ENCODE data around the gene SLBP. TPM values are rescaled to one million over a fixed set of nuclear protein-coding genes. Genes with fewer than 3 reads are reported as not detected.

The SLBP gene
- total and polyA plus RNA-seq, 2 donors (not counting 3 experiments of a cell fraction or from before 2014, with no cell fraction given): 48.3 to 63.1 TPM

DNA sequence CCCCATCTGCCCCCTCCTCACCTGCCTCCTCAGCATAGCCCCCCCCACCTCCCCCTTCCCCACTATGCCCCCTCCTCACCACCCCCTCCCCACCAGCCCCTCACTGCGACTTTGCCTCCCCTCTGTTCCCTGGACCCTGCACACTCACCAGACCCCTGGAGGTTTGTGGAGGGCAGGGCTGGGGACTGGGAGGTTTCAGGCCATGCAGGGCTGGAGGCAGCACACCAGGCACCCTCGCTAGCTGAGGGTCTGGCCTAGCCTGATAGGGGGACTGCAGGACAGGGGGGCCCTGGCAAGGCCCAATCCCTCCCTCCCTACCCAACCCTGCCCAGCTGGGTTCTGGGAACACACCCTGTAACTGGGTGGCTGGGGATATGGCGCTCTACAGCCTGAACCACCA, 37.3 kb upstream of the SLBP start:
- H3K9me1 ChIP-seq (replicated peaks; ENCODE audit: control insufficient read depth, extremely low read depth, insufficient read depth, low read length): no peaks in the 10 kb centered on the region
- H2AFZ ChIP-seq (ENCODE audit: low read depth, low read length): no peak overlapping the region
- FAIRE-seq (no peak), DNase-seq (ENCODE audit: low read depth, low spot score) (no peak)
- no peak overlapping the region for H3K27ac ChIP-seq (ENCODE audit: insufficient read depth, low read depth, low read length)
- intact Hi-C loops (cut with micrococcal nuclease): loop anchor here (5.0 kb wide), 1 partner anchor 43 kb away; the partner anchor contains the start of gene FGFR3
- no peak overlapping the region for H3K4me3 ChIP-seq (replicated peaks in 1 of 3; ENCODE audit: insufficient read depth in 1 of 3, low read depth in 1 of 3, low read length in 3 of 3)
- ChIA-PET CTCF (interaction anchor here (6.0 kb wide), 1 partner anchor 62 kb away, joined by 198 read pairs; no protein-coding TSS in a partner anchor), POLR2A (no interaction called here)
- H3K9me3 ChIP-seq (replicated peaks; ENCODE audit: control insufficient read depth, insufficient read depth, low read length): no peaks in the 10 kb centered on the region
- TF ChIP-seq FOS (IDR thresholded peaks at IDR 0.05; ENCODE audit: borderline replicate concordance, insufficient read depth, low read length) (no peak), CTCF (IDR thresholded peaks at IDR 0.05; ENCODE audit: extremely low read depth in 1 of 2, insufficient read depth in 1 of 2, low read depth in 1 of 2, low read length in 2 of 2) (no peak), MYC (IDR thresholded peaks at IDR 0.05; ENCODE audit: low read depth, low read length) (no peak), EZH2 (IDR thresholded peaks at IDR 0.05; ENCODE audit: borderline replicate concordance, low read depth, low read length, severe bottlenecking) (no peak), JUN (IDR thresholded peaks at IDR 0.05; ENCODE audit: borderline replicate concordance, insufficient read depth, insufficient read length, low read depth) (no peak), POLR2A (IDR thresholded peaks at IDR 0.05; ENCODE audit: low read depth, low read length) (no peak), GATA2 (IDR thresholded peaks at IDR 0.05; ENCODE audit: insufficient read depth, insufficient read length, low read depth, low read length) (no peak), POLR2AphosphoS5 (IDR thresholded peaks at IDR 0.05; ENCODE audit: insufficient read depth, low read depth, low read length) (no peak)
- TF ChIP-seq, protein P1, sequence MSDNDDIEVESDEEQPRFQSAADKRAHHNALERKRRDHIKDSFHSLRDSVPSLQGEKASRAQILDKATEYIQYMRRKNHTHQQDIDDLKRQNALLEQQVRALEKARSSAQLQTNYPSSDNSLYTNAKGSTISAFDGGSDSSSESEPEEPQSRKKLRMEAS (IDR thresholded peaks at IDR 0.05; ENCODE audit: insufficient read depth, insufficient read length): no peak
- H3K36me3 ChIP-seq (ENCODE audit: control insufficient read depth in 2 of 2, extremely low read depth in 1 of 2, insufficient read depth in 2 of 2, low read length in 2 of 2): peaks cover 0 to under 1% of the 10 kb centered on the region in 2 experiments
- H3K79me2 ChIP-seq (ENCODE audit: control insufficient read depth, insufficient read depth, low read length): no peaks in the 10 kb centered on the region
- H3K4me1 ChIP-seq (ENCODE audit: control insufficient read depth, extremely low read depth, insufficient read depth, low read length): peaks cover 4% of the 10 kb centered on the region
- H3K4me2 ChIP-seq (ENCODE audit: insufficient read depth, low read length): no peak overlapping the region
- no TSS peak for BruUV-seq (replicated peaks)
- no peaks in the 10 kb centered on the region for H4K20me1 ChIP-seq (replicated peaks; ENCODE audit: control insufficient read depth, extremely low read depth, insufficient read depth, low read length)
- no peaks in the 10 kb centered on the region for H3K27me3 ChIP-seq (ENCODE audit: control insufficient read depth in 2 of 2, insufficient read depth in 2 of 2, low read length in 2 of 2)
- dilution Hi-C loops (cut with MboI; ENCODE audit: extremely low pct_ligation_motif_present, low sequenced_read_pairs): no loop called here
- no peak overlapping the region for H3K9ac ChIP-seq (replicated peaks; ENCODE audit: extremely low read depth, insufficient read depth, low read length)

Measured in endothelial cell of umbilical vein (primary cell).